HG03378 (cell line): ENCODE data around the gene HS3ST3A1.

Experiments
- ATAC-seq: cut with Tn5 transposase; IDR thresholded peaks from one replicate; pipeline ENCODE4 v1.9.1; 2021; ENCODE audit warnings: mild to moderate bottlenecking, moderate library complexity; ENCODE audit not compliant: unreplicated experiment

HS3ST3A1 gene

GRCh38 chr17:13541032-13541480, 60.7 kb downstream of the HS3ST3A1 start:
- no peak for ATAC-seq

GRCh38 chr17:13540546-13540945, 61.2 kb downstream of the HS3ST3A1 start:
- ATAC-seq: no peak

GRCh38 chr17:13539421-13539820, 62.3 kb downstream of the HS3ST3A1 start:
- ATAC-seq: no peak

GRCh38 chr17:13538841-13539411, 62.8 kb downstream of the HS3ST3A1 start:
- no peak for ATAC-seq

GRCh38 chr17:13537871-13538643, 63.7 kb downstream of the HS3ST3A1 start:
- no peak for ATAC-seq

- ATAC-seq: no peak
These were observed 64.5 kb downstream of the HS3ST3A1 start for GRCh38 chr17:13537167-13537731.

GRCh38 chr17:13534946-13535345, 66.8 kb downstream of the HS3ST3A1 start:
- ATAC-seq: no peak

GRCh38 chr17:13531721-13532120, 70.0 kb downstream of the HS3ST3A1 start:
- no peak for ATAC-seq

- no peak for ATAC-seq
These were observed 75.9 kb downstream of the HS3ST3A1 start for GRCh38 chr17:13525876-13526275.

- ATAC-seq: no peak
These were observed 78.6 kb downstream of the HS3ST3A1 start for GRCh38 chr17:13523164-13523563.

- ATAC-seq: no peak
These were observed 79.0 kb downstream of the HS3ST3A1 start for GRCh38 chr17:13522749-13523148.

- ATAC-seq: no peak
These were observed 79.9 kb downstream of the HS3ST3A1 start for GRCh38 chr17:13521784-13522183.

- no peak for ATAC-seq
These were observed 80.7 kb downstream of the HS3ST3A1 start for GRCh38 chr17:13520899-13521572.

- no peak for ATAC-seq
These were observed 83.3 kb downstream of the HS3ST3A1 start for GRCh38 chr17:13518261-13519000.

- ATAC-seq: no peak
These were observed 88.7 kb downstream of the HS3ST3A1 start for GRCh38 chr17:13513039-13513405.

- ATAC-seq: no peak
These were observed 91.7 kb downstream of the HS3ST3A1 start for GRCh38 chr17:13510062-13510461.

GRCh38 chr17:13509527-13509926, 92.2 kb downstream of the HS3ST3A1 start:
- no peak for ATAC-seq

- ATAC-seq: no peak
These were observed 92.8 kb downstream of the HS3ST3A1 start for GRCh38 chr17:13508896-13509295.

- ATAC-seq: no peak
These were observed 98.2 kb downstream of the HS3ST3A1 start for GRCh38 chr17:13503526-13503925.

GRCh38 chr17:13502263-13502662, 99.5 kb downstream of the HS3ST3A1 start:
- ATAC-seq: no peak

- ATAC-seq: no peak
These were observed 100.8 kb downstream of the HS3ST3A1 start for GRCh38 chr17:13500947-13501346.
